ENCODE data around the gene PAK6. TPM values are rescaled to one million over a fixed set of nuclear protein-coding genes. Genes with fewer than 3 reads are reported as not detected.

Gene PAK6
- total and polyA plus RNA-seq, 4 experiments from 2014 or later: 0.53 to 1.7 (median 0.67) TPM; not detected in 1

- Mint-ChIP-seq H3K36me3 (no peaks in the 10 kb centered on the region), H3K27ac (no peak overlapping the region), H3K9me3 (peaks cover 0 to 2% (median 0%) of the 10 kb centered on the region in 8 donors), H3K4me1 (peaks cover 0 to 3% (median 0%) of the 10 kb centered on the region in 4 donors), H3K27me3 (no peaks in the 10 kb centered on the region), H3K4me3 (no peak overlapping the region)
- Histone ChIP-seq H3K36me3 (ENCODE audit: insufficient read depth, low read length) (no peaks in the 10 kb centered on the region), H3K27me3 (ENCODE audit: insufficient read depth, low read length) (no peaks in the 10 kb centered on the region), H3K9me3 (ENCODE audit: control insufficient read depth in 1 of 2, low read length in 2 of 2) (no peaks in the 10 kb centered on the region), H3K27ac (ENCODE audit: low read depth, low read length) (no peak overlapping the region), H3K4me1 (ENCODE audit: insufficient read depth, low read length) (no peaks in the 10 kb centered on the region), H3K4me3 (ENCODE audit: low read length in 2 of 2) (no peak overlapping the region)
- no peak for DNase-seq
- POLR2A ChIA-PET (ENCODE audit: partially characterized antibody): no interaction called here
- intact Hi-C loops (cut with micrococcal nuclease): no loop called here
- CTCF ChIA-PET (ENCODE audit: partially characterized antibody): interaction anchor here (0.7 to 4.8 kb wide), 2 partner anchors 9 to 10 kb away, joined by 3 to 30 read pairs; no protein-coding TSS in a partner anchor
These were observed 26.5 kb downstream of the PAK6 start for GRCh38 chr15:40265355-40265754.

- intact Hi-C loops (cut with micrococcal nuclease): no loop called here
- no peak overlapping the region for H3K4me3 Mint-ChIP-seq
- H3K27ac Mint-ChIP-seq: no peak overlapping the region
- no peak overlapping the region for H3K4me3 ChIP-seq (ENCODE audit: low read length in 2 of 2)
- DNase-seq: no peak
- H3K4me1 ChIP-seq (ENCODE audit: insufficient read depth, low read length): no peaks in the 10 kb centered on the region
- POLR2A ChIA-PET (ENCODE audit: partially characterized antibody): no interaction called here
- H3K27me3 ChIP-seq (ENCODE audit: insufficient read depth, low read length): no peaks in the 10 kb centered on the region
- no peak overlapping the region for H3K27ac ChIP-seq (ENCODE audit: low read depth, low read length)
- no peaks in the 10 kb centered on the region for H3K27me3 Mint-ChIP-seq
- CTCF ChIA-PET (ENCODE audit: partially characterized antibody): interaction anchor here (0.7 to 4.8 kb wide), 2 partner anchors 9 to 10 kb away, joined by 3 to 30 read pairs; no protein-coding TSS in a partner anchor
- peaks cover 0 to 4% (median 0%) of the 10 kb centered on the region in 4 donors for H3K4me1 Mint-ChIP-seq
- H3K9me3 ChIP-seq (ENCODE audit: control insufficient read depth in 1 of 2, low read length in 2 of 2): no peaks in the 10 kb centered on the region
- peaks cover 0 to 2% (median 0%) of the 10 kb centered on the region in 8 donors for H3K9me3 Mint-ChIP-seq
- no peaks in the 10 kb centered on the region for H3K36me3 Mint-ChIP-seq
- H3K36me3 ChIP-seq (ENCODE audit: insufficient read depth, low read length): no peaks in the 10 kb centered on the region
These were observed 27.0 kb downstream of the PAK6 start for GRCh38 chr15:40265875-40266274.

DNA sequence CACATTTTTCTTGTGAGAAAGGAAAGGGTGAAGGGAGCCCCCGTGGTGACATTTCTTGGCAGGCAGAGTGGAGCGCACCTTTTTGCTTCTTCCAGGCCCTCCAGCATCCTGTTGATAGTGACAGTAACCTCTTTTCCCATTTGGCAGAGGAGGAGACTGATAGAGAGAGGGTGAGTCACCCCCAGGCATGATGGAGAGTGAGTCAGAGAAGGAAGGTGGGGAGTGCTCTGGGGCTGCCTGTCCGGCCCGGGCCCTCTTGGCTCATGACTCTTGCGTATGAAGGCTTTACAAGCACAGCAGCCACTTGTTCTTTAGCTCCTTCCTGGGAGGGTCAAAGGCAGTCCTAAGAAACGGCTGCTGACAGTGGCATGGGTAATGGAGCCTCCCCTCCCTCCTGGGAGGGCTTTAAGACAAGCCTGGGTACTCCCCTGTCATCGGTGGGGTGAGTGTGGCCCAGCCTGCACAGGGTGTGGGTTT is 28.0 kb downstream of the PAK6 start:
- POLR2A ChIA-PET (ENCODE audit: partially characterized antibody): no interaction called here
- H3K4me1 ChIP-seq (ENCODE audit: insufficient read depth, low read length): no peaks in the 10 kb centered on the region
- H3K4me3 ChIP-seq (ENCODE audit: low read length in 2 of 2): no peak overlapping the region
- peaks cover 0 to 2% (median 0%) of the 10 kb centered on the region in 8 donors for H3K9me3 Mint-ChIP-seq
- DNase-seq: no peak
- H3K27ac Mint-ChIP-seq: no peak overlapping the region
- no peaks in the 10 kb centered on the region for H3K36me3 Mint-ChIP-seq
- no peaks in the 10 kb centered on the region for H3K36me3 ChIP-seq (ENCODE audit: insufficient read depth, low read length)
- peaks cover 0 to 4% (median 0%) of the 10 kb centered on the region in 4 donors for H3K4me1 Mint-ChIP-seq
- no peaks in the 10 kb centered on the region for H3K9me3 ChIP-seq (ENCODE audit: control insufficient read depth in 1 of 2, low read length in 2 of 2)
- CTCF ChIA-PET (ENCODE audit: partially characterized antibody): interaction anchor here (1.2 to 14.0 kb wide), 3 partner anchors 10 to 52 kb away, joined by 5 to 331 read pairs (median 8); no protein-coding TSS in a partner anchor
- H3K27me3 Mint-ChIP-seq: no peaks in the 10 kb centered on the region
- H3K27ac ChIP-seq (ENCODE audit: low read depth, low read length): no peak overlapping the region
- no peak overlapping the region for H3K4me3 Mint-ChIP-seq
- no peaks in the 10 kb centered on the region for H3K27me3 ChIP-seq (ENCODE audit: insufficient read depth, low read length)
- intact Hi-C loops (cut with micrococcal nuclease): no loop called here

GRCh38 chr15:40267670-40268069 is 28.8 kb downstream of the PAK6 start:
- Histone ChIP-seq H3K4me1 (ENCODE audit: insufficient read depth, low read length) (no peaks in the 10 kb centered on the region), H3K9me3 (ENCODE audit: control insufficient read depth in 1 of 2, low read length in 2 of 2) (no peaks in the 10 kb centered on the region), H3K36me3 (ENCODE audit: insufficient read depth, low read length) (no peaks in the 10 kb centered on the region), H3K4me3 (ENCODE audit: low read length in 2 of 2) (no peak overlapping the region), H3K27ac (ENCODE audit: low read depth, low read length) (no peak overlapping the region), H3K27me3 (ENCODE audit: insufficient read depth, low read length) (no peaks in the 10 kb centered on the region)
- Mint-ChIP-seq H3K36me3 (no peaks in the 10 kb centered on the region), H3K4me3 (no peak overlapping the region), H3K9me3 (no peaks in the 10 kb centered on the region), H3K27ac (peak overlapping the region in 2 of 7 donors; percentile 38 to 72), H3K27me3 (no peaks in the 10 kb centered on the region), H3K4me1 (peaks cover 0 to 4% (median 0%) of the 10 kb centered on the region in 4 donors)
- no peak for DNase-seq
- POLR2A ChIA-PET (ENCODE audit: partially characterized antibody): interaction anchor here (0.6 kb wide), 1 partner anchor 220 kb away, joined by 3 read pairs; no protein-coding TSS in a partner anchor
- CTCF ChIA-PET (ENCODE audit: partially characterized antibody): interaction anchor here (1.2 to 14.0 kb wide), 3 partner anchors 9 to 53 kb away, joined by 5 to 331 read pairs (median 8); no protein-coding TSS in a partner anchor
- intact Hi-C loops (cut with micrococcal nuclease): no loop called here

- no peaks in the 10 kb centered on the region for H3K9me3 Mint-ChIP-seq
These were observed 30.7 kb downstream of the PAK6 start for GRCh38 chr15:40269604-40270003.

GRCh38 chr15:40270246-40270995 is 31.6 kb downstream of the PAK6 start:
- Histone ChIP-seq H3K4me1 (ENCODE audit: insufficient read depth, low read length) (no peaks in the 10 kb centered on the region), H3K27me3 (ENCODE audit: insufficient read depth, low read length) (no peaks in the 10 kb centered on the region), H3K9me3 (ENCODE audit: control insufficient read depth in 1 of 2, low read length in 2 of 2) (no peaks in the 10 kb centered on the region), H3K27ac (ENCODE audit: low read depth, low read length) (no peak overlapping the region), H3K36me3 (ENCODE audit: insufficient read depth, low read length) (no peaks in the 10 kb centered on the region), H3K4me3 (ENCODE audit: low read length in 2 of 2) (no peak overlapping the region)
- DNase-seq: no peak
- no peaks in the 10 kb centered on the region for H3K9me3 Mint-ChIP-seq
- ChIA-PET CTCF (ENCODE audit: partially characterized antibody) (interaction anchor here (1.2 to 14.0 kb wide), 5 partner anchors 9 to 225 kb away, joined by 4 to 331 read pairs (median 5); no protein-coding TSS in a partner anchor), POLR2A (ENCODE audit: partially characterized antibody) (no interaction called here)
- intact Hi-C loops (cut with micrococcal nuclease): loop anchor here (10.0 kb wide), 1 partner anchor 386 kb away; no protein-coding TSS in a partner anchor
- H3K27ac Mint-ChIP-seq: peak overlapping the region in 1 of 7 donors; percentile 95
- H3K4me1 Mint-ChIP-seq: peaks cover 0 to 11% (median under 1%) of the 10 kb centered on the region in 4 donors
- H3K27me3 Mint-ChIP-seq: no peaks in the 10 kb centered on the region
- no peaks in the 10 kb centered on the region for H3K36me3 Mint-ChIP-seq
- peak overlapping the region in 1 of 8 donors; percentile 86 for H3K4me3 Mint-ChIP-seq

More at GRCh38 chr15:40269604-40270003, 30.7 kb downstream of the PAK6 start:
- H3K27ac Mint-ChIP-seq: peak overlapping the region in 1 of 7 donors; percentile 95
- Histone ChIP-seq H3K9me3 (ENCODE audit: control insufficient read depth in 1 of 2, low read length in 2 of 2) (no peaks in the 10 kb centered on the region), H3K36me3 (ENCODE audit: insufficient read depth, low read length) (no peaks in the 10 kb centered on the region), H3K4me1 (ENCODE audit: insufficient read depth, low read length) (no peaks in the 10 kb centered on the region), H3K27ac (ENCODE audit: low read depth, low read length) (no peak overlapping the region), H3K27me3 (ENCODE audit: insufficient read depth, low read length) (no peaks in the 10 kb centered on the region), H3K4me3 (ENCODE audit: low read length in 2 of 2) (no peak overlapping the region)
- CTCF ChIA-PET (ENCODE audit: partially characterized antibody): interaction anchor here (0.9 to 14.0 kb wide), 6 partner anchors 10 to 224 kb away, joined by 3 to 331 read pairs (median 5); no protein-coding TSS in a partner anchor
- H3K27me3 Mint-ChIP-seq: no peaks in the 10 kb centered on the region
- intact Hi-C loops (cut with micrococcal nuclease): loop anchor here (10.0 kb wide), 1 partner anchor 385 kb away; no protein-coding TSS in a partner anchor
- no peaks in the 10 kb centered on the region for H3K36me3 Mint-ChIP-seq
- peak overlapping the region in 1 of 8 donors; percentile 86 for H3K4me3 Mint-ChIP-seq
- POLR2A ChIA-PET (ENCODE audit: partially characterized antibody): no interaction called here
- no peak for DNase-seq
- H3K4me1 Mint-ChIP-seq: peaks cover 0 to 7% (median 0%) of the 10 kb centered on the region in 4 donors

All from CD4-positive, alpha-beta memory T cell (primary cell).